Stimulated activated CD8-positive, alpha-beta memory T cell treated with anti-CD3 and anti-CD28 coated beads, Interleukin-12 subunit alpha, Interleukin-12 subunit beta, amount 100 ng/mL, for 24 hours (primary cell): ENCODE measurements around the gene TLCD4.
"Not testable (repeated sequence)": the region's sequence is repeated elsewhere in the genome, so short reads cannot be mapped to it uniquely, and the experiment has no call there.

Experiments
- DNase-seq: peaks from one replicate; pipeline ENCODE4 v3.0.0-alpha.2; 2020; ENCODE audit errors: extremely low read depth

Gene TLCD4

DNA sequence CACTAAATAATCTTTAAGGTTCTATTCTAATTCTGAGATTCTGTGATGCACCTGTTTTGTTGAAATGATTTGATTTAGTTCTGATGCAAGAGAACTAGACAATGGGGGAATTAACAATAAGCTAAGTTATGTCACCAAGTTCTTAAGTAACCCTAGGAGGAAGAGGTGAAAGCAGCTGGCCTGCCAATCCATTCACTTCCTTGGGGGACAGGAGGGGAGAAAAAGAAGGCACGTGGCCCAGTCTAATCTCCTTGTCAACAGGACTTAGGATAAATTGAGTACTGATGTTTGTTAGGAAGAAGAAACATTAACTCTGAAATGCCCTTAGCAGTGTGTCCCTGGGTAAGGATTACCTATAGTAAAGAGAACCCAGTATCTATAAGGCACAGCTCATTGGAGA is 36.9 kb downstream of the TLCD4 start:
- no peak for DNase-seq

DNA sequence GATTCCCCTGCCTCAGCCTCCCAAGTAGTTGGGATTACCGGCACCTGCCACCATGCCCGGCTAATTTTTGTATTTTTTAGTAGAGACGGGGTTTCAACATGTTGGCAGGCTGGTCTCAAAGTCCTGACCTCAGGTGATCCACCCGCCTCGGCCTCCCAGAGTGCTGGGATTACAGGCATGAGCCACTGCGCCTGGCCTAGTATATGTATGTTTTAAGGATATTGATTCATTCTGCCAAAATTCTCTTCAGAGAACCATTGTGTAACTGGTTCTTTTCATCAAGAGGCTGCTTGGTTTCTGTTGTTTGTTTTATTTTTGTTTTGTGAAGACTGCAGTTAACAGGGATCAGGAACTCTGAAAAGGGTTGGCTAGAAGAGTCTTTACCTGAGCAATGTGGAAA is 48.4 kb downstream of the TLCD4 start:
- DNase-seq: not testable (repeated sequence)
